Activated CD8-positive, alpha-beta memory T cell treated with anti-CD3 and anti-CD28 coated beads, Interleukin-2, amount 10 ng/mL, durations not matched to agents 7 days and 5 days (primary cell): ENCODE results near the gene C11orf65. TPM values are rescaled to one million over a fixed set of nuclear protein-coding genes. Genes with fewer than 3 reads are reported as not detected.
"Not testable (repeated sequence)": the region's sequence is repeated elsewhere in the genome, so short reads cannot be mapped to it uniquely, and the experiment has no call there.

Experiments used
- ATAC-seq: fragments of 150-1000 bp; cut with Tn5 transposase; one replicate; pipeline ENCODE4 v1.10.0; 2021; ENCODE audit warnings: moderate library complexity
- CTCF ChIA-PET: fragments of 350-600 bp; sonication (Branson Sonifier 250); formaldehyde crosslinking; loops from one replicate; lab custom pipeline; 2021; ENCODE audit warnings: antibody characterized with exemption; lab: Charles Lee
- DNase-seq: peaks from one replicate; pipeline ENCODE4 v3.0.0-alpha.2; 2020
- H3K27ac Mint-ChIP-seq: one replicate; pipeline ENCODE4 v1.8.0; 2021; ENCODE audit warnings: mild to moderate bottlenecking, mixed read lengths
- H3K27me3 Mint-ChIP-seq: one replicate; pipeline ENCODE4 v1.8.0; 2021; ENCODE audit warnings: mixed read lengths
- H3K36me3 Mint-ChIP-seq: one replicate; pipeline ENCODE4 v1.8.0; 2021; ENCODE audit warnings: mild to moderate bottlenecking, mixed read lengths
- H3K4me1 Mint-ChIP-seq: one replicate; pipeline ENCODE4 v1.8.0; 2021; ENCODE audit warnings: mixed read lengths
- H3K4me3 Mint-ChIP-seq: one replicate; pipeline ENCODE4 v1.8.0; 2021; ENCODE audit warnings: mild to moderate bottlenecking, moderate library complexity, mixed read lengths
- H3K9me3 Mint-ChIP-seq: one replicate; pipeline ENCODE4 v1.8.0; 2022; ENCODE audit warnings: low read depth, mixed read lengths
- total RNA-seq, 2 experiments: library from RNA; stranded (reverse); gene quantifications; one replicate each; pipeline ENCODE4 v1.2.3, GENCODE V29; 2021

The C11orf65 gene
- total RNA-seq, 2 experiments from 2014 or later = 0.61 TPM; not detected in 1

GRCh38 chr11:108496643-108497256 is 29.4 kb upstream of the C11orf65 start:
- H3K4me3 Mint-ChIP-seq = peak overlapping the region; percentile 92
- peaks cover 24% of the 10 kb centered on the region for H3K36me3 Mint-ChIP-seq
- DNase-seq (no peak), ATAC-seq (no peak)
- CTCF ChIA-PET = no interaction called here
- H3K27me3 Mint-ChIP-seq = no peaks in the 10 kb centered on the region
- H3K4me1 Mint-ChIP-seq = peaks cover 42% of the 10 kb centered on the region
- no peaks in the 10 kb centered on the region for H3K9me3 Mint-ChIP-seq
- H3K27ac Mint-ChIP-seq = peak overlapping the region; percentile 98

GRCh38 chr11:108495326-108495725 is 28.0 kb upstream of the C11orf65 start:
- H3K4me1 Mint-ChIP-seq = peaks cover 42% of the 10 kb centered on the region
- DNase-seq (no peak), ATAC-seq (no peak)
- H3K4me3 Mint-ChIP-seq = no peak overlapping the region
- H3K9me3 Mint-ChIP-seq = no peaks in the 10 kb centered on the region
- CTCF ChIA-PET = no interaction called here
- no peaks in the 10 kb centered on the region for H3K27me3 Mint-ChIP-seq
- peaks cover 30% of the 10 kb centered on the region for H3K36me3 Mint-ChIP-seq
- no peak overlapping the region for H3K27ac Mint-ChIP-seq

GRCh38 chr11:108494182-108494581 is 26.9 kb upstream of the C11orf65 start:
- Mint-ChIP-seq H3K4me1 (peaks cover 36% of the 10 kb centered on the region), H3K9me3 (no peaks in the 10 kb centered on the region), H3K27me3 (no peaks in the 10 kb centered on the region), H3K4me3 (no peak overlapping the region), H3K27ac (no peak overlapping the region), H3K36me3 (peaks cover 34% of the 10 kb centered on the region)
- CTCF ChIA-PET = interaction anchor here (1.2 kb wide), 1 partner anchor 28 kb away, joined by 3 read pairs; no protein-coding TSS in a partner anchor
- DNase-seq (no peak), ATAC-seq (no peak)

- CTCF ChIA-PET = no interaction called here
- no peak for DNase-seq
- peaks cover 50% of the 10 kb centered on the region for H3K36me3 Mint-ChIP-seq
These were observed 24.6 kb upstream of the C11orf65 start for GRCh38 chr11:108491936-108492335.

GRCh38 chr11:108486828-108487227 is 19.5 kb upstream of the C11orf65 start:
- Mint-ChIP-seq H3K27ac (no peak overlapping the region), H3K4me3 (no peak overlapping the region), H3K4me1 (peaks cover 1% of the 10 kb centered on the region), H3K9me3 (no peaks in the 10 kb centered on the region), H3K27me3 (no peaks in the 10 kb centered on the region), H3K36me3 (peaks cover 60% of the 10 kb centered on the region)
- ATAC-seq (no peak), DNase-seq (no peak)
- CTCF ChIA-PET = interaction anchor here (1.0 kb wide), 1 partner anchor 162 kb away, joined by 3 read pairs; no protein-coding TSS in a partner anchor

More at GRCh38 chr11:108491936-108492335, 24.6 kb upstream of the C11orf65 start:
- Mint-ChIP-seq H3K4me3 (no peak overlapping the region), H3K4me1 (peaks cover 30% of the 10 kb centered on the region), H3K9me3 (no peaks in the 10 kb centered on the region), H3K27me3 (no peaks in the 10 kb centered on the region), H3K27ac (no peak overlapping the region)
- ATAC-seq = no peak

- H3K27me3 Mint-ChIP-seq = no peaks in the 10 kb centered on the region
- no peak overlapping the region for H3K27ac Mint-ChIP-seq
- H3K4me3 Mint-ChIP-seq = no peak overlapping the region
- no peaks in the 10 kb centered on the region for H3K9me3 Mint-ChIP-seq
- H3K36me3 Mint-ChIP-seq = peaks cover 64% of the 10 kb centered on the region
- ATAC-seq (no peak), DNase-seq (no peak)
- CTCF ChIA-PET = interaction anchor here (0.6 to 1.0 kb wide), 2 partner anchors 162 to 354 kb away, joined by 3 to 4 read pairs; no protein-coding TSS in a partner anchor
- no peaks in the 10 kb centered on the region for H3K4me1 Mint-ChIP-seq
These were observed 19.0 kb upstream of the C11orf65 start for GRCh38 chr11:108486331-108486730.

- no peak overlapping the region for H3K27ac Mint-ChIP-seq
- no peaks in the 10 kb centered on the region for H3K9me3 Mint-ChIP-seq
- no peaks in the 10 kb centered on the region for H3K27me3 Mint-ChIP-seq
- DNase-seq (no peak), ATAC-seq (no peak)
- CTCF ChIA-PET = no interaction called here
- no peak overlapping the region for H3K4me3 Mint-ChIP-seq
- H3K36me3 Mint-ChIP-seq = peaks cover 49% of the 10 kb centered on the region
- H3K4me1 Mint-ChIP-seq = no peaks in the 10 kb centered on the region
These were observed 15.8 kb upstream of the C11orf65 start for GRCh38 chr11:108483163-108483562.

- Mint-ChIP-seq H3K36me3 (peaks cover 30% of the 10 kb centered on the region), H3K4me3 (no peak overlapping the region), H3K9me3 (no peaks in the 10 kb centered on the region), H3K4me1 (no peaks in the 10 kb centered on the region), H3K27me3 (no peaks in the 10 kb centered on the region), H3K27ac (no peak overlapping the region)
- CTCF ChIA-PET = no interaction called here
- DNase-seq = no peak
- ATAC-seq = no peak
These were observed 7.5 kb upstream of the C11orf65 start for GRCh38 chr11:108474664-108475463.

- ATAC-seq (no peak), DNase-seq (no peak)
- Mint-ChIP-seq H3K4me1 (peaks cover 4% of the 10 kb centered on the region), H3K36me3 (peaks cover 26% of the 10 kb centered on the region), H3K27ac (no peak overlapping the region), H3K9me3 (no peaks in the 10 kb centered on the region), H3K4me3 (no peak overlapping the region), H3K27me3 (no peaks in the 10 kb centered on the region)
- CTCF ChIA-PET = no interaction called here
These were observed 5.4 kb upstream of the C11orf65 start for GRCh38 chr11:108472681-108473080.

GRCh38 chr11:108468478-108468864 is 1.1 kb upstream of the C11orf65 start:
- Mint-ChIP-seq H3K4me1 (peaks cover 16% of the 10 kb centered on the region), H3K36me3 (peaks cover 2% of the 10 kb centered on the region), H3K9me3 (no peaks in the 10 kb centered on the region), H3K4me3 (no peak overlapping the region), H3K27ac (peak overlapping the region; percentile 76), H3K27me3 (no peaks in the 10 kb centered on the region)
- DNase-seq (no peak), ATAC-seq (no peak)
- CTCF ChIA-PET = no interaction called here

GRCh38 chr11:108466405-108466804 is 924 bp downstream of the C11orf65 start:
- H3K4me1 Mint-ChIP-seq = peaks cover 16% of the 10 kb centered on the region
- peak overlapping the region; percentile 94 for H3K4me3 Mint-ChIP-seq
- no peaks in the 10 kb centered on the region for H3K9me3 Mint-ChIP-seq
- CTCF ChIA-PET = interaction anchor here (1.3 kb wide), 1 partner anchor 28 kb away, joined by 3 read pairs; no protein-coding TSS in a partner anchor
- DNase-seq (no peak), ATAC-seq (no peak)
- no peaks in the 10 kb centered on the region for H3K36me3 Mint-ChIP-seq
- peak overlapping the region; percentile 97 for H3K27ac Mint-ChIP-seq
- no peaks in the 10 kb centered on the region for H3K27me3 Mint-ChIP-seq

- no peak for DNase-seq
- peaks cover 9% of the 10 kb centered on the region for H3K36me3 Mint-ChIP-seq
- no peak for ATAC-seq
- no peak overlapping the region for H3K27ac Mint-ChIP-seq
- H3K27me3 Mint-ChIP-seq = no peaks in the 10 kb centered on the region
- peaks cover 3% of the 10 kb centered on the region for H3K4me1 Mint-ChIP-seq
- no peak overlapping the region for H3K4me3 Mint-ChIP-seq
- peaks cover 7% of the 10 kb centered on the region for H3K9me3 Mint-ChIP-seq
- CTCF ChIA-PET = no interaction called here
These were observed 14.0 kb downstream of the C11orf65 start for GRCh38 chr11:108453207-108453835.

GRCh38 chr11:108441445-108441844 is 25.9 kb downstream of the C11orf65 start:
- not testable (repeated sequence) for ATAC-seq, H3K4me1 Mint-ChIP-seq, H3K9me3 Mint-ChIP-seq, H3K27ac Mint-ChIP-seq, H3K4me3 Mint-ChIP-seq, H3K36me3 Mint-ChIP-seq, DNase-seq, H3K27me3 Mint-ChIP-seq
- CTCF ChIA-PET = interaction anchor here (0.8 kb wide), 1 partner anchor 49 kb away, joined by 3 read pairs; no protein-coding TSS in a partner anchor
